ENCODE measurements around the gene EEFSEC.

- TF ChIP-seq, protein P1, sequence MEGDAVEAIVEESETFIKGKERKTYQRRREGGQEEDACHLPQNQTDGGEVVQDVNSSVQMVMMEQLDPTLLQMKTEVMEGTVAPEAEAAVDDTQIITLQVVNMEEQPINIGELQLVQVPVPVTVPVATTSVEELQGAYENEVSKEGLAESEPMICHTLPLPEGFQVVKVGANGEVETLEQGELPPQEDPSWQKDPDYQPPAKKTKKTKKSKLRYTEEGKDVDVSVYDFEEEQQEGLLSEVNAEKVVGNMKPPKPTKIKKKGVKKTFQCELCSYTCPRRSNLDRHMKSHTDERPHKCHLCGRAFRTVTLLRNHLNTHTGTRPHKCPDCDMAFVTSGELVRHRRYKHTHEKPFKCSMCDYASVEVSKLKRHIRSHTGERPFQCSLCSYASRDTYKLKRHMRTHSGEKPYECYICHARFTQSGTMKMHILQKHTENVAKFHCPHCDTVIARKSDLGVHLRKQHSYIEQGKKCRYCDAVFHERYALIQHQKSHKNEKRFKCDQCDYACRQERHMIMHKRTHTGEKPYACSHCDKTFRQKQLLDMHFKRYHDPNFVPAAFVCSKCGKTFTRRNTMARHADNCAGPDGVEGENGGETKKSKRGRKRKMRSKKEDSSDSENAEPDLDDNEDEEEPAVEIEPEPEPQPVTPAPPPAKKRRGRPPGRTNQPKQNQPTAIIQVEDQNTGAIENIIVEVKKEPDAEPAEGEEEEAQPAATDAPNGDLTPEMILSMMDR (IDR thresholded peaks at IDR 0.05; ENCODE audit: insufficient read depth, low read length): no peak
- TF ChIP-seq POLR2AphosphoS5 (IDR thresholded peaks at IDR 0.05; ENCODE audit: low read depth): no peak
Observed at GRCh38 chr3:128408693-128409623, 255.7 kb downstream of the EEFSEC start.

Data from HL-60 (cell line).